NCI-H345 treated with DMSO at 0.1 percent for 48 hours (cell line): ENCODE results near the gene GH1.
"Not testable (repeated sequence)": the region's sequence is repeated elsewhere in the genome, so short reads cannot be mapped to it uniquely, and the experiment has no call there.

Source experiments
- DNase-seq: peaks from one replicate; lab custom pipeline; 2025; ENCODE audit not compliant: unreplicated experiment; lab: John Stamatoyannopoulos, UW

Gene GH1

DNA sequence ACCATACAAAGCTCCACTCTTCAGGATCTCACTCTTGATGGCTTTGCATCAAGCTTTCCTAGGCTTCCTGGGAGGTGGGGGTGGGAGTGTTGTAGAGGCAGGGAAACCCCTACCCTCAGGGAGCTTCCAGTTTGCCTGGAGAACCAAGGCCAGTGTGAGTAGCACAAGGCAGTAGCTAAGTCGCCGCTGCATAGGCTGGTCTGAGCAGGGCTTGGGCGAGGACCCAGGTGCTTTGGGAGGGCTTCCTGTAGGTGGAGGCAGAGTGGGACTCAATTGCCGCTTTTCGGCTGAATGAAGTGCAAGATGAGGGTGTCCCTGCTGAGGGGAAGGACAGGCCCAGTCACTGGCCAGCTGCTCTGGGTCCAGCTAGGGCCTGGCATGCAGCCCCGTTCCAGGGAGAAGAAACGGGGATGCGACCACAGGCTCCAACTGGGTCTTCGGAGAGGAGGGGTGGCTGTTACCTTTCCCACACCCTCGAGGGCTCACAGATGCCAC lies 9.6 kb upstream of the GH1 start:
- no peak for DNase-seq

DNA sequence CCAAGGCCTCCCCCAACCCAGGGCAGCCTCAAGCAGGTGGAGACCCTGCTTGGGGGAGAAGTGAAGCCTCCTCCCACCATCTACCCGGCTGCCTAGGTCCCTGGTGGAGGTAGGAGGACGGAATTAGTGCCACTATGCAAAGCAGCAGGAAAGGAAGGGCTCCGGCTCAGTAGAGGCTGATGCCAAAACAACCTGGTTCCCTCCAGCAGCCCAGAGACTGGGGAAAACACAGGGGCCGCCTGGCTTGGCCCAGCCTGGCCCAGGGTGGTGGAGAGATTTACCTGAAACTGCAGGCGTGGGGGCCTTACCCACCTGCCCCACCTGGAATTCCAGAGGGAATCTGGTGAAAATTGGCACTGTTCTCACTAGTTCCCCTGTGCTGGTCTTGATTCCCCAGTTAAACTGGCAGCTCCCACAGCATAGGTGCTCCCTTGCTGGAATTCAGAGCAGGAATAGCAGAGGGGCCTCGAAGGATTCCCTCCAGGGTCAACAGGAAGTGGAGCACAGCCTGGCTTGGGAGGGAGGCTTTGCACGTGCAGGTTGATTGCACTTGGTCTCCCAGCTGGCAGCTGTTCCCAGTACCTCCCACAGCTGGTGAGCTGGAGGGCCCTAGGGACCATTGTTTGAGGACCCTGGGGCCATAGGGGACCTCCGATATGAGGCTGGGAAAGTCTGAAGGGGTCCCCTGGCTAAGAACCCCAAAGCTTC lies 9.0 kb upstream of the GH1 start:
- DNase-seq = no peak

DNA sequence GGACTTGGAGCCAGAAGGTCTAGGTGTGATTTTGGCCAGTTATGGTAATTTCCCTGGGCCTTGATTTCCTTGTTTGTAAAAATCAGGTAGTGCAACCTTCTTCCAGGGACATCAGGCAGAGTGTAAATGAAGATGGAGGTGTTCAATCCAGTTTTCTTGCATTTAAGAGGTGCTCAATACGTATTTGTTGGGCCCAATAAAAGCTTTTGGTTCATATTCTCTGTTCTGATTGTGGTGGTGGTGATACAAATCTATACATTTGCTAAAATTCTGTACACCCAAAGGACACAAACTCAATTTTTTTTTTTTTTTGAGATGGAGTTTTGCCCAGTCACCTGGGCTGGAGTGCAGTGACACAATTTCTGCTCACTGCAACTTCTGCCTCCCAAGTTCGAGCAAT lies 7.5 kb upstream of the GH1 start:
- DNase-seq = no peak

DNA sequence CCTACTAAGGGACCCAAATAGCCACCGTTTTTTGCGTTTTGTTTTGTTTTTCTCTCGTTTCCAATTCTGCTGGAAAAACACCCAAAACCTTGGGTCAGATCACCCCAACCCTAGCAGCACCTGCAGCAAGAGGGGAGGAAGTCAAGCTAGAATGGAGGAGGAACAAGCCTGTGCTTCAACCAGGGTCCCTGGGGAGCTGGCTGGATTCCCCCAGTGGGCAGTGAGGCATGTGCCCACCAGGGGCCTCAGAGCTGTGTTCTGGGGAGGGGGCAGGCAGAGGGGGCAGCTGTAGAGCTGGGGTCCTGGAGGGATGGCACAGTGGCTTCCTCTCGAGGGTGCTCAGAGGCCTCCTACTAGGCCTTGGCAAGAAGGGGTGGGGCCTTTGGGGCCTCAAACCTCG lies 7.0 kb upstream of the GH1 start:
- no peak for DNase-seq

DNA sequence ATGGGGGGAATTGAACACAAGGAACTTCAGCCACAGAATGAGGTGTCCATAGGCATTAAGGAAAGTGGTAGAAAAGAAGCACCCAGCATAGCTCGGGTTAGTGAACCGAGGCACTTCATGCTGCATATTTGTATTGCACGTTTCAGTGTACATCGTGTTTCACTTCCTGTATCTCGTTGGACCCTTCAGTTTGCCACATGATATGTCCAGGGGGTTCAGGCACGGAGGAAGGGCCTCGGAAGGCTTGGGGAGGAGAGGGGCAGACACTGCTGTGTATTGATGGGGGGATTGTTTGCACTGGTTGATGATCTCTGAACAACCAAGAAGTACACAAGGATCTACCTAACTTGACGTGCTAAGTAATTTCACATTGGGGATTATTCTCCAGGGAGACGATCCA lies 3.8 kb upstream of the GH1 start:
- not testable (repeated sequence) for DNase-seq

DNA sequence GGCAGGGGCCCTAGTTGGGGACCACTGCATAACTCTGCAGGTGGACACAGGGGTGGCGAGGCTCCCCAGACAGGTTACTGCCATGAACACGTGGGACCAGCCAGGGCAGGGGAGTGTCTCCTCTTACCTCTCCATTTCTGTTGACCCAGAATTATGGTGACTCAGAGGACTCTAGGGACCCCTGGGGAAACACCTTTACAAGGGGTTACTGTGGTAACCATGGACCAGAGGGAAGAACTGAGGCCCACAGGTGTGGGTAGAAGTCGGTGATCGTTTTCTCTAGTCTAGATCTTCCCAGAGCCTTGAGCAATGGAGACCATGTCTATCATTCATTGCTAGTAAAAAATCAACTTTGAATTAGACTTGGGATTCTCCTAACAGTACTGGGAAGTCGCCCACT lies 2.1 kb upstream of the GH1 start:
- DNase-seq = not testable (repeated sequence)

DNA sequence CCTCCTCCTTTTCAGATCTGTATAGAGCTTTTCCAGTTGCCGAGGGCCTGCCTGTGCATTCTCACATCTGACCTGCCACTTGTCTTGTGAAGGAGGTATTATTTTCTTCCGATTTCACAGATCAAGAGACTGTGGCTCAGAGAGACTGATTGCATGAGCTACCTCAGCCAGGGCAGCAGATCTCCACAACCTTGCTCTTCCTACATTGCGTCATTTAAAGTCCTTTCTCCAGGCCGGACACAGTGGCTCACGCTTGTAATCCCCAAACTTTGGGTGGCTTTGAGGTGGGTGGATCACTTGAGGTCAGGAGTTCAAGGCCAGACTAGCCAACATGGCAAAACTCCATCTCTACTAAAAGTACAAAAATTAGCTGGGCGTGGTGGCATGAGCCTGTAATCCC lies 1.4 kb upstream of the GH1 start:
- DNase-seq = not testable (repeated sequence)

DNA sequence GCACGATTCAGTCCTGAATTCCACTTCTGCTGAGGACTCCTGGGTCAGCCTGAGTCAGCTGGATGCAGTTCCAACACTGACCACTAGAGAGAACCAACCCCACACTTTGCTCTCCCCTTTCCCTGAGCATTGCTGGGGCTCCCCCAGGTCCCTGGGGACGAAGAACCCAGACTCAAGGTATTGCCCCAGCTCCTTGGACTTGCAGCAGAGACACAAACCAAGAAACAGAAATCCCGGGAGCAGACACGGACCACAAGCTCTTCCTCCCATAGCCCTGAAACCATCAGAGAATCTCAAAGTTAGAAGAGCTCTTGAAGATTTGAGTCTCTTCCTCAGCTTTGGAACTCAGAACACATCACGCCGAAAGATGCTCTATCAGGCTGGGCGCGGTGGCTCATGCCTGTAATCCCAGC lies 678 bp upstream of the GH1 start:
- peak; percentile 16 for DNase-seq

DNA sequence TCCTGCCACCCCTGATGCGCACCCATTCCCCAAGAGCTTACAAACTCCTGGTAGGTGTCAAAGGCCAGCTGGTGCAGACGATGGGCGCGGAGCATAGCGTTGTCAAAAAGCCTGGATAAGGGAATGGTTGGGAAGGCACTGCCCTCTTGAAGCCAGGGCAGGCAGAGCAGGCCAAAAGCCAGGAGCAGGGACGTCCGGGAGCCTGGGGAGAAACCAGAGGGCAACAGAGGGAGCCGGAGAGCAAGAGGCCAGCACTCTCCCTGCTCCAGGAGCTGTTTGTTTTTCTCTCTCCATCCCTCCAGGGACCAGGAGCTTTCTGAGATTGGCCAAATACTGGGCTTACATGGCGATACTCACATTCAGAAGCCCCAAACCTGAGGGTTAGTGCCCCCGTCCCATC lies 334 bp downstream of the GH1 start:
- DNase-seq = no peak

DNA sequence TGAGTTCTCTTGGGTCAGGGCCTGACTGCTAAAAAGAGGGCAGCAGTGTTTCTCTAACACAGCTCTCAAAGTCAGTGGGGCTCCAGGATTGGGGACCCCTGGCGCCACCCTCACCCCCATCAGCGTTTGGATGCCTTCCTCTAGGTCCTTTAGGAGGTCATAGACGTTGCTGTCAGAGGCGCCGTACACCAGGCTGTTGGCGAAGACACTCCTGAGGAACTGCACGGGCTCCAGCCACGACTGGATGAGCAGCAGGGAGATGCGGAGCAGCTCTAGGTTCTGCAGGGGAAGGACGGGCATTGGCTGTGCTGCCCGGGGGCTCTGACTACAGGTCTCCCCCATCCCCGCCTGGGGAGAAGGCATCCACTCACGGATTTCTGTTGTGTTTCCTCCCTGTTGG lies 993 bp downstream of the GH1 start:
- no peak for DNase-seq

DNA sequence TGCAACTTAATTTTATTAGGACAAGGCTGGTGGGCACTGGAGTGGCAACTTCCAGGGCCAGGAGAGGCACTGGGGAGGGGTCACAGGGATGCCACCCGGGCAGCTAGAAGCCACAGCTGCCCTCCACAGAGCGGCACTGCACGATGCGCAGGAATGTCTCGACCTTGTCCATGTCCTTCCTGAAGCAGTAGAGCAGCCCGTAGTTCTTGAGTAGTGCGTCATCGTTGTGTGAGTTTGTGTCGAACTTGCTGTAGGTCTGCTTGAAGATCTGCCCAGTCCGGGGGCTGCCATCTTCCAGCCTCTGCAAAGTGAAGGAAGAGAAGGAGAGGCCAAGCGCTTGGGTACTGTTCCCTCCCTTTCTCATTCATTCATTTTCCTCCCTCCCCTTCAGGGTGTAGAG lies 1.4 kb downstream of the GH1 start:
- not testable (repeated sequence) for DNase-seq

DNA sequence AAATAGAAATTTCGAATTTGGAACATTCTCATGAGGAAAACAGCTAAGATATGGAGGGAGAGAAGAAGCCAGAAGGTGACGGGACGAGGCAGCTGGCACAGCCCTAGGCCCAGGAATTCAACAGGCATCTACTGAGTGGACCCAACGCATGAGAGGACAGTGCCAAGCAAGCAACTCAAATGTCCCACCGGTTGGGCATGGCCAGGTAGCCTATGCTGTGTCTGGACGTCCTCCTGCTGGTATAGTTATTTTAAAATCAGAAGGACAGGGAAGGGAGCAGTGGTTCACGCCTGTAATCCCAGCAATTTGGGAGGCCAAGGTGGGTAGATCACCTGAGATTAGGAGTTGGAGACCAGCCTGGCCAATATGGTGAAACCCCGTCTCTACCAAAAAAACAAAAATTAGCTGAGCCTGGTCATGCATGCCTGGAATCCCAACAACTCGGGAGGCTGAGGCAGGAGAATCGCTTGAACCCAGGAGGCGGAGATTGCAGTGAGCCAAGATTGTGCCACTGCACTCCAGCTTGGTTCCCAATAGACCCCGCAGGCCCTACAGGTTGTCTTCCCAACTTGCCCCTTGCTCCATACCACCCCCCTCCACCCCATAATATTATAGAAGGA lies 2.0 kb downstream of the GH1 start:
- DNase-seq = no peak

DNA sequence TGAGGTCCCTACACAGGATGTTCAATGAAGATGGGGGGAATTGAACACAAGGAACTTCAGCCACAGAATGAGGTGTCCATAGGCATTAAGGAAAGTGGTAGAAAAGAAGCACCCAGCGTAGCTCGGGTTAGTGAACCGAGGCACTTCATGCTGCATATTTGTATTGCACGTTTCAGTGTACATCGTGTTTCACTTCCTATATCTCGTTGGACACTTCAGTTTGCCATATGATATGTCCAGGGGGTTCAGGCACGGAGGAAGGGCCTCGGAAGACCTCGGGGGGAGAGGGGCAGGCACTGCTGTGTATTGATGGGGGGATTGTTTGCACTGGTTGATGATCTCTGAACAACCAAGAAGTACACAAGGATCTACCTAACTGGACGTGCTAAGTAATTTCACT lies 2.9 kb downstream of the GH1 start:
- DNase-seq = not testable (repeated sequence)

DNA sequence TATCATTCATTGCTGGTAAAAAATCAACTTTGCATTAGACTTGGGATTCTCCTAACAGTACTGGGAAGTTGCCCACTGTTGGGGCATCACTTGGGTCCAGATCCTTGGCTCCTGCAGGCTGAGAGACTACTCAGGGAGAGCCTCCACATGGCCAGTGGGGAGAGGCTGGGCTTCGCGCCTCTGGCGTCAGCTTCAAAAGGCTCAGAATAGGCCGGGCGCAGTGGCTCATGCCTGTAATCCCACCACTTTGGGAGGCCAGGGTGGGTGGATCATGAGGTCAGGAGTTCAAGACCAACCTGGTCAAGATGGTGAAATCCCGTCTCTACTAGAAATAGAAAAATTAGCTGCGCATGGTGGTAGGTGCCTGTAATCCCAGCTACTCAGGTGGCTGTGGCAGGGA lies 4.2 kb downstream of the GH1 start:
- no peak for DNase-seq

DNA sequence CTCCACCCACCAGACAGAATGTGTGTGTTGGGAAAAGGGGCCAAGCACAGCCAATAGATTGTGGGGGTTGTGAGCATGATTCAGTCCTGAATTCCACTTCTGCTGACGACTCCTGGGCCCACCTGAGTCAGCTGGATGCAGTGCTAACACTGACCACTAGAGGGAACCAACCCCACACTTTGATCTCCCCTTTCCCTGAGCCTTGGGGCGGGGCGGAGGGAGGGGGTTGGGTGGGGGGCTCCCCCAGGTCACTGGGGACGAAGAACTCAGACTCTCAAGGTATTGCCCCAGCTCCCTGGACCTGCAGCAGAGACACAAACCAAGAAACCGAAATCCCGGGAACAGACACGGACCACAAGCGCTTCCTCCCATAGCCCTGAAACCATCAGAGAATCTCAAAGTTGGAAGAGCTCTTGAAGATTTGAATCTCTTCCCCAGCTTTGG lies 7.0 kb downstream of the GH1 start:
- peak; percentile 7 for DNase-seq

DNA sequence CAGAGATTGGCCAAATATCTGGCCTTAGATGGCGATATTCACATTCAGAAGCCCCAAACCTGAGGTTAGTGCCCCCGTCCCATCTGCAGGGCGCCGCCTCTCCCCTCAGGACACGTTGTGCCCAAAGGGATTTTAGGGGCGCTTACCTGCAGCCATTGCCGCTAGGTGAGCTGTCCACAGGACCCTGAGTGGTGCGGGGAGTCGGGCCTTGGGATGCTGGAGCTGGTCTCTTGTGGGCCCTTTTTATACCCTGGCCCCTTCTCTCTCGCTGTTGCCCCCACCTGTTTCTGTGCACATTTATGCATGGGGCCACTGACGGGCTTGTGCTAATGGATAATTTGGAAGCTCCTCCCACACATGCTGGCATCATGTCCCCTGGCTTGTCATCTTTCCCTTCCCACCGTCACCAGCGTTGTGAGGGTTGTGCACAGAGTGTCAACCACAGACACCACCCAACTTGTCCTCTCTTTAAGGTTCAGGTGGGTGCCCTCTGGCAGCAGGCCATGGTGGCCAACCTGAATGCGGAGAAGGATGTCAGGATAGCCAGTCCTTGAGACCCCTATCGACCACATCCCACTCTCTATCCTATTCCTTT lies 7.5 kb downstream of the GH1 start, which contains the start of gene CSHL1:
Gene CSHL1, minus strand, starts transcription at position 218 of the 595 bp plus-strand sequence. Its CDS starts 62 bp downstream, at position 156.
- DNase-seq = no peak

DNA sequence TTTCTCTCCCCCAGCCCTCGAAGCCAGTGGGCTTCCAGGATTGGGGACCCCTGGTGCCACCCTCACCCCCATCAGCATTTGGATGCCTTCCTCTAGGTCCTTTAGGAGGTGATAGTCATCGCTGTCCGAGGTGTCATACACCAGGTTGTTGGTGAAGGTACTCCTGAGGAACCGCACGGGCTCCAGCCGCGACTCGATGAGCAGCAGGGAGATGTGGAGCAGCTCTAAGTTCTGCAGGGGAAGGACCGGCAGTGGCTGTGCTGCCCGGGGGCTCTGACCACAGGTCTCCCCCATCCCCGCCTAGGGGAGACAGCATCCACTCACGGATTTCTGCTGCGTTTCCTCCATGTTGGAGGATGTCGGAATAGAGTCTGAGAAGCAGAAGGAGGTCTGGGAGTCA lies 8.5 kb downstream of the GH1 start:
- no peak for DNase-seq

DNA sequence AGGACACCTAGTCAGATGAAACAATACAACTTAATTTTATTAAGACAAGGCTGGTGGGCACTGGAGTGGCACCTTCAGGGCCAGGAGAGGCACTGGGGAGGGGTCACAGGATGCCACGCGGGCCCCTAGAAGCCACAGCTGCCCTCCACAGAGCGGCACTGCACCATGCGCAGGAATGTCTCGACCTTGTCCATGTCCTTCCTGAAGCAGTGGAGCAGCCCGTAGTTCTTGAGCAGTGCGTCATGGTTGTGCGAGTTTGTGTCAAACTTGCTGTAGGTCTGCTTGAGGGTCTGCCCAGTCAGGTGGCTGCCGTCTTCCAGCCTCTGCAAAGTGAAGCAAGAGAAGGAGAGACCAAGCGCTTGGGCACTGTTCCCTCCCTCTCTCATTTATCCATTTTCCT lies 9.1 kb downstream of the GH1 start:
- not testable (repeated sequence) for DNase-seq

DNA sequence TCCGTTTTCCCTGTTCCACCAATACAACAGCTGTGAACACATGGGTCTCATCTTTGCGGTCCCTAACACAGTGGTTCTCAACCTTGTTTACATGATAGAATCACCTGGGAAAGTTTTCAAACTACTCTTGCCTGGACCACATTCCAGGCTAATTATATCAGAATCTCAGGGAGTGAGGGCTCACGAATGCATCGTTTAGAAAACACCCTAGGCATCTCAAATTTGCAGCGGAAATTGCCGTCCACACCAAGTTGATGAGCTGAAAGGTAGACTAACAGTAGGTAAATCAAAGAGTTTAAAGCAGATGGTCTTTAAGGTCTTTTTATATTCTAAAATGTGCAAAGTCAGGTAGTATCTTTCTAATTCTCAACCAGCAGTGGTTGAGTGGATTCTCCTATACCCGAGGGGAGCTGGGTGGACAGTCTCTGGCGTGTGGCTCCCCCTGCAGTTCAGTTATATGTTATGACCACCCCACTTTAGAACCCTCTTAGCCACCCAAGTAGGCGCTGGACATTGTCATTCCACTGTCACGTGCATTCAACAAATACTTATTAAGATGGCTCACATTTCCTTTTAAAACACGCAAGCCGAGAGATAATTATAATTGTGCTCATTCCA lies 11.4 kb downstream of the GH1 start:
- not testable (repeated sequence) for DNase-seq

DNA sequence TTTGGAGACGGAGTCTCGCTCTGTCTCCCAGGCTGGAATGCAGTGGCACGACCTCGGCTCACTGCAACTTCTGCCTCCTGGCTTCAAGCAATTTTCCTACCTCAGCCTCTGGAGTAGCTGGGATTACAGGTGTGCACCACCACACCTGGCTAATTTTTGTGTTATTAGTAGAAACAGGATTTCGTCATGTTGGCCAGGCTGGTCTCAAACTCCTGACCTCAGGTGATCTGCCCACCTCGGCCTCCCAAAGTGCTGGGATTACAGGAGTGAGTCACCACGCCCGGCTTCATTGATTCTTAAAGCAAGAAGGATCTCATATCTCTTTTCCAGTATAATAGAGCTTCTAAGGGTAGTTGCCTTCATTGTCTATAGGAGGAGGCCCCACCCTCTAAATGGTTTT lies 13.8 kb downstream of the GH1 start:
- not testable (repeated sequence) for DNase-seq

DNA sequence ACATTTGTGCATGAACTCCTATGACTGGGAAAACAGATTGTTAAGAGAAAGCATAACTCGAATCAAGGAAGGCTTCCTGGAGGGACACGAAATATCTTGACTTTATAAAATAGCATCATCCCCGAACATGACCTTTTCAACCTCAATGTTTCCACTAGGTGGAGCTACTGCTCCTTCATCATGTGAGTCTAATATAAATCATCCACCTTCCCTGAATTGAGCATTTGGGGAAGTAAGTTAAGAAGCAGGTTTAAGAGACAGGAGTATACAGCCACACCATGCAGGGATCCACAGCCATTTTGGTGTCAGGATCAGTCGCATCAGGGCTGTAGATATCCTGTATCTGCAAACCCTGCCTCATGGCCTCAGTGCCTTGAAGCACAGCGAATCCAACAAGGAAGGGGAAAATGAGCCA lies 14.8 kb downstream of the GH1 start:
- DNase-seq = not testable (repeated sequence)

DNA sequence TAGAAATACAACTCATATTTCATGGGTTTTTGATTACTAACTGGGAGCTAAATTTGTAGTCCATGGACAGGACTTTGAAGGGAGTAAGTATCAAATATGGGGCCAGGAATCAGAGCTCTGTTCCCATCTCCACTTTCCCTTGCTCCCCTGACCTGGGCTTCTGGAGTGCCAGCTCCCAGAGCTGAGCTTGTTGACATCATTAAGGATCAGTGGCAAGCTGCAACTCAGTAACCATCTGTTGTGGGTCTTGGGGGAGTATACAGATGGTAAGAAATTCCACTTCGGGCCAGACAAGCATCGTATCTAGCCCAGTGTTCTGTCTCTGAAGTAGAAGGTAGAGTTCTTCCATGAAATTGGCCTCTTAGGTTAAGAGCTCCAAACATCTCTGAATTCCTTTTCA lies 16.7 kb downstream of the GH1 start:
- DNase-seq = not testable (repeated sequence)
